Measurements from ENCODE around the gene RBMS3. TPM values are rescaled to one million over a fixed set of nuclear protein-coding genes. Genes with fewer than 3 reads are reported as not detected.

Gene RBMS3
- total RNA-seq, 1 donor from 2014 or later, result 13.2 TPM

DNA sequence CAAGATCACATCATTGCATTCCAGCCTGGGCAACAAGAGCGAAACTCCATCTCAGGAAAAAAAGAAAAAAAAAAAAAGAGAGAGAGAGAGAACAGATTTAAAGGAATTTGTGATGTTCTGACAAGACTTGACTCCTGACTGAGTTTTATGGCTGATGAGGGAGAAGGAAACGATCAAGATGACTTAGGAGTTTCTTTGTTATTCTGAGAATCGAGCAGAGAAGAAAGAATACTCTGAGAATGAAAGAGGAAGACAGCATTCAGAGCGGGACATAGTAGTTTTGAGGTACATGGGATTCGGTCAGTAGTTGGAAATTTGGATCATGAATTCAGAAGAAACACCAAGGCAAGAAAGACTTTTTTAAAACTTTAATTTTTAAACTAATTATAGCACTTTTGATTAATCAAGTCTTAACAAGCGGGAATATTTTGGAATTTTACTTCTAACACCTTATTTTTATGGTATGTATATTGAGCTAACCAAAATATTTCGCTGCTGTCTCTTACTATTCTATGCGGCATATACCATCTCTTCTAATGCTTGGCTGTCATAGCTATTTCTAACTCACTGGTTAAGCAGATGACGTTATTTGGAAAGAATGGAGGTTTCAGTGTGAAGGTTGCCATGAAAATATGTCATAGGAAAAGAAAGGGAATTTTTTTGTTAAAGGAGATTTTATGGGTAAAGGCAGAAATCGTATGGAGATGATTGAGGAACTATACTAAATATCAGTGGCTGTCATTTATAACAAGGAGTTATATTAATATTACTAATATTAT is 644.1 kb downstream of the RBMS3 start:
- no peak overlapping the region for H3K4me3 ChIP-seq (ENCODE audit: low read depth, low read length)
- DNase-seq (ENCODE audit: low read depth), result no peak
- TF ChIP-seq CTCF (conservative IDR thresholded peaks at IDR 0.05; ENCODE audit: low read depth, low read length), result no peak

GRCh38 chr3:29926378-29926777 is 645.5 kb downstream of the RBMS3 start:
- TF ChIP-seq CTCF (conservative IDR thresholded peaks at IDR 0.05; ENCODE audit: low read depth, low read length), result no peak
- DNase-seq (ENCODE audit: low read depth), result no peak
- H3K4me3 ChIP-seq (ENCODE audit: low read depth, low read length), result no peak overlapping the region

DNA sequence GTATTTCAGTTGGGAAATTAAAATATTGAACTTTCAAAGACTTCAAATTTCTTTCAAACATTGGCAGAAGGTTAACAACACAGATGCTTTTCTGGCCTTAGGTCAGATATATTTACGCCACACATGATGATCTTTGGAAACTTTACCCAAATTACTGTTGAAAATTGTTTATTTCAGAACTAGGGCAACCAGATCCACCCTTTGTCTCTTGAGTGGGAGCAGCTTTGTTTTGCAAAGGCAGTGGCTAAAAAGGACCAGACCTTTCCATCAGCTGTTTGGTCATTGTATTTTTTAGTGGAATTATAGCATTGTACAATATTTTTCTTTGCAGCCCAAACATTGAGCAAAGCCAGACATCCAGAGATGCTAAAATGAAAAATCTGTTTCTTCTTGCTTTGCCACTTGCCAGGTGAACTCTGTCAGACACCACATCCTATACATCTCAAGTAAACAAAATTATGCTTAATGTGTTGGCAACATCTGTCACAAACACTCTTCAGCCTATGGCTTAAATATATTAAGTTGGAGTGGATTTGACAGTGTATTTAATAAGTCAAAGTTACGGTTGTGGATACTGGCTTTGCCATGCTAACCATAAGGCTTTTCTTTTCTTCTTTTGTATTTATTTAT is 651.9 kb downstream of the RBMS3 start:
- DNase-seq (ENCODE audit: low read depth), result no peak
- no peak for TF ChIP-seq CTCF (conservative IDR thresholded peaks at IDR 0.05; ENCODE audit: low read depth, low read length)
- H3K4me3 ChIP-seq (ENCODE audit: low read depth, low read length), result no peak overlapping the region

GRCh38 chr3:29933802-29934490 is 653.1 kb downstream of the RBMS3 start:
- DNase-seq (ENCODE audit: low read depth), result no peak
- H3K4me3 ChIP-seq (ENCODE audit: low read depth, low read length), result no peak overlapping the region
- TF ChIP-seq CTCF (conservative IDR thresholded peaks at IDR 0.05; ENCODE audit: low read depth, low read length), result no peak

- DNase-seq (ENCODE audit: low read depth), result no peak
- TF ChIP-seq CTCF (conservative IDR thresholded peaks at IDR 0.05; ENCODE audit: low read depth, low read length), result no peak
Measured at GRCh38 chr3:29934751-29935150, 653.9 kb downstream of the RBMS3 start.

GRCh38 chr3:29936054-29936453 is 655.2 kb downstream of the RBMS3 start:
- no peak for TF ChIP-seq CTCF (conservative IDR thresholded peaks at IDR 0.05; ENCODE audit: low read depth, low read length)
- no peak overlapping the region for H3K4me3 ChIP-seq (ENCODE audit: low read depth, low read length)
- DNase-seq (ENCODE audit: low read depth), result no peak

More at GRCh38 chr3:29934751-29935150, 653.9 kb downstream of the RBMS3 start:
- H3K4me3 ChIP-seq (ENCODE audit: low read depth, low read length), result no peak overlapping the region

Measured in epithelial cell of proximal tubule (primary cell).